H1 (cell line): Measurements from ENCODE around the gene SLC25A28. TPM values are rescaled to one million over a fixed set of nuclear protein-coding genes. Genes with fewer than 3 reads are reported as not detected.

Experiments
- CHD7 ChIP-seq: fragments of 300-600 bp; sonication (generic); IDR thresholded peaks from 2 replicates; pipeline ENCODE4 v1.7.1; 2012; ENCODE audit warnings: low read length, moderate library complexity, mild to moderate bottlenecking, inconsistent platforms; ENCODE audit not compliant: insufficient replicate concordance
- CREB1 ChIP-seq: IDR thresholded peaks from 2 replicates; pipeline ENCODE4 v1.6.1; 2012; ENCODE audit warnings: inconsistent platforms
- JUN ChIP-seq: IDR thresholded peaks from 2 replicates; pipeline ENCODE4 v1.6.1; 2011; ENCODE audit warnings: low read depth, mild to moderate bottlenecking, improper control_type of control experiment, low read length
- JUND ChIP-seq: IDR thresholded peaks from 2 replicates; pipeline ENCODE4 v1.6.1; 2011; ENCODE audit warnings: mild to moderate bottlenecking, improper control_type of control experiment, low read length
- KDM4A ChIP-seq: IDR thresholded peaks from one replicate; pipeline ENCODE4 v1.7.1; 2012; ENCODE audit warnings: low read depth, mild to moderate bottlenecking, moderate library complexity, low read length, inconsistent platforms; ENCODE audit not compliant: severe bottlenecking
- RAD21 ChIP-seq, 2 experiments: IDR thresholded peaks in 1 of 2; conservative IDR thresholded peaks in 1 of 2; 2 replicates each; pipeline ENCODE4 v1.6.1; 2011; ENCODE audit warnings: low read depth in 2 of 2, low read length in 2 of 2, improper control_type of control experiment in 1 of 2, inconsistent platforms in 1 of 2, mild to moderate bottlenecking in 1 of 2, moderate library complexity in 1 of 2
- RNF2 ChIP-seq: fragments of 200-900, 300-1000 bp; sonication (generic); IDR thresholded peaks from 2 replicates; pipeline ENCODE4 v1.7.1; 2016; ENCODE audit warnings: borderline replicate concordance, low read depth, mild to moderate bottlenecking, antibody characterized with exemption, low read length; ENCODE audit not compliant: poor library complexity, severe bottlenecking; ENCODE audit errors: missing control alignments
- SAP30 ChIP-seq: fragments of 300-600 bp; sonication (generic); IDR thresholded peaks from 2 replicates; pipeline ENCODE4 v1.7.1; 2012; ENCODE audit warnings: low read length, moderate library complexity, mild to moderate bottlenecking, inconsistent platforms; ENCODE audit not compliant: insufficient read depth, insufficient replicate concordance
- SP4 ChIP-seq: IDR thresholded peaks from 2 replicates; pipeline ENCODE4 v1.6.1; 2012; ENCODE audit warnings: low read length, inconsistent platforms
- polyA plus RNA-seq, 7 experiments: library from polyadenylated mRNA; depleted of rRNA in 3 of 7; stranded (reverse) in 5 of 7; unstranded in 2 of 7; fragments of >200 nt in 5 of 7; fragments of 200-250 nt in 2 of 7; gene quantifications; 1 replicate in 5 of 7; 2 replicates in 1 of 7; 4 replicates in 1 of 7; pipeline versions ENCODE4 v1.2.1 to v1.2.3, GENCODE V29; 2011 to 2013; ENCODE audit warnings: missing spikeins in 2 of 7, mixed read lengths in 2 of 7
- total RNA-seq: library from RNA; stranded (reverse); fragmentation: NEBNext Ultra II Directional; extraction: Animal tissue kit (Norgen Biotek cat#: 25700); gene quantifications from 2 replicates; pipeline ENCODE4 v1.2.1, GENCODE V29; 2021

The SLC25A28 gene
- total and polyA plus RNA-seq, 2 of the 8 experiments (the other 6 are each of a cell fraction or from before 2014, with no cell fraction given): 17.2 to 18.5 TPM

- TF ChIP-seq KDM4A (no peak), JUN (no peak), CREB1 (no peak), JUND (no peak), SAP30 (no peak), RNF2 (no peak), SP4 (no peak), RAD21 (IDR thresholded peaks at IDR 0.05 in 1 of 2, conservative IDR thresholded peaks at IDR 0.05 in 1 of 2; ENCODE audit: low read depth in 2 of 2, low read length in 2 of 2) (no peak), CHD7 (no peak)
Observed at GRCh38 chr10:99615426-99615825, 4.8 kb downstream of the SLC25A28 start (continued).
